LHCN-M2 (cell line): ENCODE data around the gene MLXIPL. TPM values are rescaled to one million over a fixed set of nuclear protein-coding genes. Genes with fewer than 3 reads are reported as not detected.
"Not testable (repeated sequence)": the region's sequence is repeated elsewhere in the genome, so short reads cannot be mapped to it uniquely, and the experiment has no call there.

Experiments used
- DNase-seq: peaks from one replicate; pipeline ENCODE4 v3.0.0-alpha.2; 2012; ENCODE audit warnings: low read depth
- total RNA-seq: library from RNA; depleted of rRNA; stranded (reverse); fragments of >200 nt; gene quantifications from 2 replicates; pipeline ENCODE4 v1.2.3, GENCODE V29; 2014

The MLXIPL gene
- total RNA-seq, 1 experiment from 2014 or later, result 0.63 TPM

GRCh38 chr7:73581006-73581405 is 43.3 kb downstream of the MLXIPL start:
- not testable (repeated sequence) for DNase-seq

- peak; percentile 98 for DNase-seq
Measured at GRCh38 chr7:73578342-73579128, 45.8 kb downstream of the MLXIPL start, which contains the start of gene TBL2. TBL2 (minus strand) TSS chr7:73578579; CDS start chr7:73578549, 30 bp downstream.

GRCh38 chr7:73577627-73578341 is 46.5 kb downstream of the MLXIPL start:
- no peak for DNase-seq

GRCh38 chr7:73573791-73574190 is 50.5 kb downstream of the MLXIPL start:
- no peak for DNase-seq

GRCh38 chr7:73573276-73573675 is 51.0 kb downstream of the MLXIPL start:
- no peak for DNase-seq

GRCh38 chr7:73572767-73573186 is 51.5 kb downstream of the MLXIPL start:
- DNase-seq, result no peak

- DNase-seq, result no peak
Measured at GRCh38 chr7:73570977-73571376, 53.3 kb downstream of the MLXIPL start.

- no peak for DNase-seq
Measured at GRCh38 chr7:73570521-73570920, 53.8 kb downstream of the MLXIPL start.

- no peak for DNase-seq
Measured at GRCh38 chr7:73569042-73569608, 55.2 kb downstream of the MLXIPL start.

GRCh38 chr7:73567846-73568685 is 56.3 kb downstream of the MLXIPL start:
- peak; percentile 83 for DNase-seq

- DNase-seq, result no peak
Measured at GRCh38 chr7:73567140-73567539, 57.2 kb downstream of the MLXIPL start.

- DNase-seq, result not testable (repeated sequence)
Measured at GRCh38 chr7:73566431-73566830, 57.9 kb downstream of the MLXIPL start.

GRCh38 chr7:73565675-73566340 is 58.5 kb downstream of the MLXIPL start:
- no peak for DNase-seq

- DNase-seq, result peak; percentile 90
Measured at GRCh38 chr7:73560109-73560835, 64.0 kb downstream of the MLXIPL start.

- peak; percentile 65 for DNase-seq
Measured at GRCh38 chr7:73557397-73558257, 66.7 kb downstream of the MLXIPL start, which contains the start of gene BCL7B. BCL7B (minus strand) TSS chr7:73557690; CDS start chr7:73557578, 112 bp downstream.

- peak; percentile 94 for DNase-seq
Measured at GRCh38 chr7:73557108-73557396, 67.3 kb downstream of the MLXIPL start.

- no peak for DNase-seq
Measured at GRCh38 chr7:73556208-73557107, 67.9 kb downstream of the MLXIPL start.

- no peak for DNase-seq
Measured at GRCh38 chr7:73555411-73555982, 68.8 kb downstream of the MLXIPL start.
